IPS-NIHi7 (cell line): ENCODE data around the gene KCTD12.

ENCODE experiments used
- DNase-seq: peaks from one replicate; pipeline ENCODE4 v3.0.0; 2012; ENCODE audit warnings: mixed read lengths; ENCODE audit errors: extremely low spot score

Gene KCTD12

DNA sequence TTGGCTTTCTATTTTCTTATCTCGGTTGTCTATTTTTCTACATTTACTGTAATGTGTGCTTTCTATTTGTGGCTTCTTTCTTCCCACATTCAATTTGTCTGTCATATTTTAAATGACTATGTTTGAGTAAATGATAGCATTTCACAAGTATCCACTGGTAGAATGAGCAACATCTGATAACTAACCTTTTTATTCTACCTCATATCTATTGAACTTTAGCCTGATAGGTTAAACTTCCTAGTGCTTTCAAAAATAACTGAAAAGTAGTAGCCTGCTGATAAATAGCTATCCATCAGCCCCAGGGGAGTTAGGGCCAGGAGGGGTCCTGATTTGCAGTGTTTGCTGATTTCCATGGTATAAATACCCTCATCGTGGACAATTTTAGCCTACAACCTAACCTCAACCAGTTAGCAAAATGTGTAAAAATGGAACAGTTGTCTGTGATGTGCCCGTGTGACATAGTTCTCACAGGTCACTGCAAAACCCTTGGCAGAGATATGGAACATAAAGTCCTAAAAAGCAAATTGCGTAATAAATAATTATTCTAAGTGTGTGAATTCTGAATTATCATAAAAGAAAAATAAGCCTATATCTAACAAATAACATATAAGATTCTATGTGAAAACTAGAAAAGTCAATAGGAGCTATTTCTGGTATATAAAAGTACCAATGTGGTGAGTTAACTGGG lies 32.1 kb downstream of the KCTD12 start:
- DNase-seq, result no peak

DNA sequence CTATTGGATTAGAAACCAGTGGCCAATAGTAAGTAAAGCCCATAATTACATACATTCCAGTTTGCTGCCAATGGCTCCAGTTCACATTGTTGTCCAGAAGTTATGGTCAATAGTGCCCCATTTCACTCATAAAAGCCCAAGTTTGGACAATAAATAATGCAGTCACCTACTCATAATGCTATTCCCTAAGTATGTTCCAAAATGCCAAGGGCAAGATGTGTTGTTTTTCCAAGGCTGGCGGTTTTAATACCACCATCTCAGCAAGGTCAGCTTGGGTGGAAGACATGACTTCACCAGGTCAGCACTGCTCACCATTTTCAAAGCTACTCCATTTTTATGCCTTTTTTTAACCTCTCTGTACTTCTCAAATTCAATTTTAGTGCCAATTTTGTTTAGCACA lies 32.7 kb downstream of the KCTD12 start:
- DNase-seq, result no peak

DNA sequence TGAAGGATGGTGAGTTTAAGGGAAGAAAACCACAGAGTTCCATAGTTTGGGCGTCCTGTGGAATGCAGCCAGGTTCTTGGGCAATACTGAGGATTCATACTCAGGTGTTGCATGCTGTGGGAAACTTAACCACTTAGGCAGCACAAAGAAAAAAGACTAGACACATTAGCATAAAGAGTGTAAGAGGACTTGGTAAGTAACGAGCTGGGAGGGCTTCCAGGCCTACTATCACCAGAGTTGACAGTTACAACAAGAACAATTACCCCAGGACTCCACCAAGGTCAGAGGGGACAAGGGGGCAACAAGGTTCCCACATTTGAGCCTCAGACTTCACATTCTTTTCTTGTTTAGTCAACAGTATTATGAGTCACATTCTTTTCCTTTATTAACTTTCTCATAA lies 33.2 kb downstream of the KCTD12 start:
- no peak for DNase-seq

DNA sequence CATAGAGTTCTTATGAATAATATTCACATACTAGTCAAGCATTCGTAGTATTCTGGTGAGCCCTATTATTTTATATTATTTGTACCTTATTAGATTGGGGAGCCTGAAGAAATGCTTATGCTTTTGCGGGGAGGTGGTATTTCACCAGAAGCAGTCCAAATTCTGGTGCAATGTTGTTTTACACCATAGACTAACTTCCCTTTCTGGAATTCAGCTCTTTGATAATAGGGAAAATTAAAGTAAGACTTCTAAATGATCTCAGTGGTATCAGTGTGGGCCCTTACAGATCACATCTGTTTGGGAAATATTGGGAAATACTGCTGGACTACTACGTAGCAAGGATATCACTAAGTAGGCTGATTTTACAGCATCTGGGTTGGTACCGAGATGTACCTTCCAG lies 34.2 kb downstream of the KCTD12 start:
- DNase-seq, result no peak

DNA sequence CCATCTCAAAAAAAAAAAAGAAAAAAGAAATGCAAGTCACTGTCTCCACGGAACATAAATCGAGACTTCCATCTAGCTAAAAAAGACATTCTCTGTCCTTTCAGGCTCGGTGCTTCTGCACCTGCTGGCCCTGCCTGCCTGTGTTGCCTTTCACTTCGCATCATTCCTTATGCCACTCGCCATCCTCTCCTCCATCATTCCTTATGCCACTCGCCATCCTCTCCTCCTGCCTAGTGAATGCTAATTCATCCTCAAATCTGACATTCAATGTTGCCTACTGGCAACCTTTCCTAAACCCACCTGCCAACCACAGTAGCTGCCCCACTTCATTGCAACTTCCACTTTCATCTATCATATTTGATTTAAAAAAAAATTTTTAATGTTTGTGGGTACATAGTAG lies 36.7 kb downstream of the KCTD12 start:
- no peak for DNase-seq

DNA sequence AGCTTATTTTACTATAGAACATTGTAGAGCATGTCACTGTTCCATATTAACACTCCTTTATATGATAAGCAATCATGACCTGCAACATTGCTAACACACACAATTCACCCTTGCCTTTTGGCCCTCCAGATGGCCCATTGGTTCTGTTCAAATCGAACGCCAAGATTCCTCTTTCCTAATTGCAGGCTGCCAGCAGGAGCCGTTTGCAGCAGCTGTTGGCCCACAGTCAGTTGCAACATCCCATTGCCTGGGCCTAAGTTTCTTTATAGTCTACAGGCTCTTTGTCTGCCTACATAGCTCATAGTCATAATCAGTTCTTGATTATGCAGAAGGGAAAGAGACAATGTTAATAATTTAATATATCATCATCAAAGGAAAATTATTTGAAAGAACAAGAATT lies 37.6 kb downstream of the KCTD12 start:
- no peak for DNase-seq

DNA sequence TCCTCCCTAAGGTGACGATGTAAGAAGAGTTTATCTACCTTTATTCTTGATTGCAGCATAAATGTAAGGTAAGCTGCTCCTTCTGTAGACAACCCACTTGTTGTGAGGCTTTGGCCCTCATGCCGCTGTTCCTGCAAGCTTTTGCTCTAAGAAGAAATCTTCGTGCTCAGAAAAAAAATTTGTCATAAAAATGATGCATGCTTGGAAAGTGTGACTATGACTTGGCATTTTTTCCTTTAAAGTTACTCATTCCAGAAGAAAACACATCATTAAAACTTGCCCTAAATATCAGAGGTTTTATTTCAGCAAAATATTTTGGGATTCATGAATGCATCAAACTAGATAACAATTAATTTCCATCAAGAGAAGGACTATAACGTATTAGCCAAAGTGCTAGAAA lies 39.8 kb downstream of the KCTD12 start:
- DNase-seq, result no peak

DNA sequence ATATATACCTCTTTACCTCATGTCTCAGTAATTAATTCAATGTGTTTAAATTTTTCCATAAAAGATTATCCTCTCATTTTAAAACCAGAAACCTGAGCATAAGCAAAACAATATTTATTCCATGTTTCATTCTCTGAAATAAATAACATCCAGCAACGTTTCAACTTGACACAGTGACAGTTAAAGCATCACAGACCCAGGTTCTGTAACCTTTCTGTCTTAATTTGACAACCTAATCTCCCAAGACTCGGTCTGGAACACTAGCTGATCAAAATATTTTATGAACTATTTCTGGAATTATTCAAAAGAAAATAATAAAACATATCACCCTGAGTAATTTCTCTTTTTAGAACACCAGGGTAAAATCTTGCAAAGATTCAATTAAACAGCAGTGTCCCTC lies 40.3 kb downstream of the KCTD12 start:
- DNase-seq, result no peak

DNA sequence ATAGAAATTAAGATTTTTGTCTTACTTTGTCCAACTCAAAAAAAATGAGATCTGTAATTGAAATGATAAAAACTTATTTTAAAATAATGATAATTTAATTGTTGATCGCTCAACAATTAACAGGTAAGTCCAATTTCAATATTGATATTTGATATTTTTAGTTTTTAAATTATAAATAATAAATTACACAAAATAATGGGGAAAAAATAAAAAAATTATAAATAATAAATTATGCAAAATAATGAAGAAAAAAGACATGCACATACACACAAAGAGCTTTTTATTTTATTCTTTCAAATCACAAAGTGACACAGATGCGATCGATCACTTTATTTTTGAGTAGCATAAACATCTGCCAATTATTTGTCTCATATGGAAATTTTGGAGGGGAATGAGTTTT lies 40.8 kb downstream of the KCTD12 start:
- DNase-seq, result no peak

DNA sequence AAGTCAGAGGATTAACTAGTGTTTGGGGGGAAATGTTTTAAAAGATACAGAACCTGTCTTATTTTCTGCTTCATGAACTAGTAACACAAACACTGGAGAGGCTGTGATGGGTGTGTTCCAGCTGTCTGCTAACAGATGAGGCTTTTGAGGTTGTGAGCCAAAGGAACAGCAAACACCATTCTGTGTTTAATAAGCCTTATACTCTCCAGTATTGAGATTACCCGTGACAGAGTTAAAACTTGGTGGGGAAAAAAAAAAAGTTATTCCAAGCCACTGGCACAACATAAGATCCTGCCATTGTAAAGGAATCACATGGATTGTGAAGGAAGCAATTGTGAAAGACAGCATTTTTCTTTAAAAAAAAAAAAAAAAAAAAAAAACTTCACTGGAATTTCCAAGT lies 48.4 kb downstream of the KCTD12 start:
- no peak for DNase-seq

DNA sequence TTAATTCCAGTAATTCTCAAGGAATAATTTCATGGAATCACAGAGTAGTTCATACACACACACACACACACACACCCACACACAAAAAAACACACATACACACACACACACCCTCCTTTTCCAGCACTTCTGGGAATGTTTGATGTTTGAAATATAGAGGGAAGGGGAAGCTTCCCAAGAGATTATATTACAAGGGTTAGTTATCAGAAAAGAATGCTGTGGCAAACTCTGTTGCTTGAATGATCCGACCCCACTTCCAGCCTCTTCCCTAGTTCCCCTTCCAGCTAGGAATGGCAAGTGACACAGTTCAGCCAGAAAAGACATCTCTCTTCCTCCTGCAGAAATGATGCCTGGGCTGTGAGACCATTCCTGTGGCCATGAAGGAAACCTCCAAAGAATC lies 49.9 kb downstream of the KCTD12 start:
- no peak for DNase-seq

DNA sequence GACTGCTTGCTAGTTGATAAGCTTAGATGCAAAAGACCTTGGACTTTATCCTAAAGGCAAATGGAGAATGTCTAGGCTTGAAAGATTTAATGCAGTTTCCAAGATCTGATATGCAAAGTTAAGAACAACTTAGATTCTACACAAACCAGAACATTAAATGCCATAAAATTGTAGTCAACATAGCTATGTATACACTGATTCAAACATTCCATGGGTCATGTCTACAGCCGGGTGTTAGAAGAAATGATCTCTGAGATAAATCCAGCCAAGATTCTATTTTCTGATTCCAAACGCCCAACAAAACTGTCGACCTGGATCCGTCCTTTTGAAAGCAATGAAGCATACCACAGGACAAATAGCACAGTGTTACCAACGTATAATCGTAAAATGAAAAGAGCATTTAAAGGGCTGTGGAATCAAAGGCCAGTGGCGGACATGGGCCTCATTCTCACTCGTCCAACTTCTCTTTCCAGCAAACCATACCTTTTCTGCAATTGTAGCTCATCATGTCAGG lies 52.7 kb downstream of the KCTD12 start:
- no peak for DNase-seq

DNA sequence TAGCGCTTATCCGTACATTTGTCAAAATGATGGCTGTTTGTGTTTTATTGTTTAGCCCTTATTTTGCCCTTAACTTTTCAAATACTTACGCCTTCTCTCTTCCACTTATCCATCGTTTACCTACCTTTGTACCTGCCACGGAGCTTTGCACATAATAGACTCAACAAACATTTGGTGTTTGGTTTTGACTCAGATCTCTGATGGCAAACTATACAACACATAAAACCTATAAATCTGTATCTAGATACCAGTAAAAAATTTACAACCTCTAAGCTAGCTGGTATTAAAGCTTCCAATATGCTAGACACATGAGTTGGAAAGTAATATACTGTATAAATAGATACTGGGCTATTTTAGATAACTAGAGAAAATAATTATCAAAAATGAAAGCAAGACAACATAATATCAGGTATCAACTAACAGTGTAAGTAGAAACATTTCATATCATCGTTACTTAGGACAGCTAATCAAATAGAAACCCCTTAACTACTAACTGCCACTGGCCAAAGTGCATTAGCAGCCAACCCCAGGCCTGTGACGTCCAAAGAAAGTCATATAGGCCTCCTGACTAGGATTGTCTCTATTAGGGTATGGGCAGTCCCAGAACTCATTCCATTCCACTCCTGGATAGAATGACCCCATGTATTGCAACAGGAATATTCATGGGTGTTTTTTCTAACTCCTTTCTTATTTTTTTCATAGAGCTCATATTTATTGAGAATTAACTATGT lies 53.8 kb downstream of the KCTD12 start:
- DNase-seq, result no peak

DNA sequence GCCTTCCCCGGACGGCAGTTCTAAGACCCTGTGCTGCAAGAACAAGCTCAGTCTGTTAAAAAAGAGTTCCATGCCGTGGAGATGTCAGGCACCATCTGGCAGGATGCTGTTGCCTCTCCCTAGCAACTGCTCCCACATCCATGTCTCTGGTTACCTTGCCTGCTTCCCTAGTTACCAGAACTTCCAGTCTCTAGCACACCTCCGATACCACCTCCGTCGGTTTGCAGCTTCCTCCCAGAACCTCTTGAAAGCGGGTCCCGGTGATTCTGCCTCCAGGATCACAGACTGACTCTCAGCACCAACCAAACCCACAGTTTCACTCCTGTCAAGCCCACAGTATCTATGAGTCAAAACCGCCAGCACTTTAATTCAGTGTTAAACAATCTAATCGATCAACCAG lies 55.4 kb downstream of the KCTD12 start:
- no peak for DNase-seq
